Neural progenitor cell (in vitro differentiated cells): Measurements from ENCODE around the gene PBOV1. TPM values are rescaled to one million over a fixed set of nuclear protein-coding genes. Genes with fewer than 3 reads are reported as not detected.

Experiments used
- DNase-seq: peaks from one replicate; pipeline ENCODE4 v3.0.0-alpha.2; 2016; ENCODE audit warnings: low spot score
- H2AFZ ChIP-seq: fragments of 200-600 bp; sonication (generic); replicated peaks from 2 replicates; pipeline ENCODE4 v1.6.1; 2016; ENCODE audit warnings: antibody characterized with exemption
- H3F3A ChIP-seq: fragments of 200-600 bp; sonication (generic); 2 replicates; pipeline ENCODE4 v1.6.1; 2016; ENCODE audit warnings: antibody characterized with exemption, low read depth
- H3K27ac ChIP-seq: fragments of 200-600 bp; sonication (generic); 2 replicates; pipeline ENCODE4 v1.5.1; 2016; ENCODE audit warnings: mild to moderate bottlenecking
- H3K27me3 ChIP-seq: fragments of 200-600 bp; sonication (generic); 2 replicates; pipeline ENCODE4 v1.6.1; 2016; ENCODE audit warnings: mild to moderate bottlenecking, moderate library complexity
- H3K36me3 ChIP-seq: fragments of 200-600 bp; sonication (generic); 2 replicates; pipeline ENCODE4 v1.5.1; 2016
- H3K4me1 ChIP-seq: fragments of 200-600 bp; sonication (generic); 2 replicates; pipeline ENCODE4 v1.6.1; 2016; ENCODE audit warnings: mixed run types
- H3K4me2 ChIP-seq: fragments of 200-600 bp; sonication (generic); 2 replicates; pipeline ENCODE4 v1.6.1; 2016
- H3K4me3 ChIP-seq: fragments of 200-600 bp; sonication (generic); 2 replicates; pipeline ENCODE4 v1.5.1; 2016
- H3K79me2 ChIP-seq: fragments of 200-600 bp; sonication (generic); 2 replicates; pipeline ENCODE4 v1.6.1; 2016; ENCODE audit warnings: low read depth
- H3K9ac ChIP-seq: fragments of 200-600 bp; sonication (generic); 2 replicates; pipeline ENCODE4 v1.6.1; 2016
- H3K9me3 ChIP-seq: fragments of 200-600 bp; sonication (generic); 2 replicates; pipeline ENCODE4 v1.5.1; 2016; ENCODE audit warnings: low read depth
- H4K20me1 ChIP-seq: fragments of 200-600 bp; sonication (generic); 2 replicates; pipeline ENCODE4 v1.6.1; 2016; ENCODE audit warnings: low read depth
- H3K27ac Mint-ChIP-seq: 3 replicates; pipeline ENCODE4 v1.8.0; 2021; ENCODE audit warnings: mixed read lengths
- H3K27me3 Mint-ChIP-seq: 2 replicates; pipeline ENCODE4 v1.8.0; 2022; ENCODE audit warnings: low read depth, mild to moderate bottlenecking, inconsistent platforms, moderate library complexity, mixed read lengths; ENCODE audit not compliant: insufficient read depth
- H3K36me3 Mint-ChIP-seq: 3 replicates; pipeline ENCODE4 v1.8.0; 2021; ENCODE audit warnings: mixed read lengths
- H3K4me1 Mint-ChIP-seq: 3 replicates; pipeline ENCODE4 v1.8.0; 2021; ENCODE audit warnings: mixed read lengths
- H3K4me3 Mint-ChIP-seq: 3 replicates; pipeline ENCODE4 v1.8.0; 2021; ENCODE audit warnings: mild to moderate bottlenecking, moderate library complexity, mixed read lengths
- H3K9me3 Mint-ChIP-seq: 3 replicates; pipeline ENCODE4 v1.8.0; 2020; ENCODE audit warnings: mixed read lengths
- EZH2 ChIP-seq: fragments of 200-600 bp; sonication (generic); IDR thresholded peaks from 2 replicates; pipeline ENCODE4 v1.6.1; 2017; ENCODE audit warnings: antibody characterized with exemption, mild to moderate bottlenecking, moderate library complexity
- EZH2phosphoT487 ChIP-seq: fragments of 200-600 bp; sonication (generic); IDR thresholded peaks from 2 replicates; pipeline ENCODE4 v1.6.1; 2017; ENCODE audit warnings: antibody characterized with exemption
- total RNA-seq: library from RNA; depleted of rRNA; stranded (reverse); fragments of >200 nt; gene quantifications from 2 replicates; pipeline ENCODE4 v1.2.3, GENCODE V29; 2015; ENCODE audit warnings: low replicate concordance
- TF ChIP-seq, protein P1 (sequence below): fragments of 200-600 bp; sonication (generic); IDR thresholded peaks from 2 replicates; pipeline ENCODE4 v1.5.1; 2017; ENCODE audit warnings: antibody characterized with exemption, mild to moderate bottlenecking

PBOV1 gene
- total RNA-seq, 1 donor from 2014 or later, result not detected

DNA sequence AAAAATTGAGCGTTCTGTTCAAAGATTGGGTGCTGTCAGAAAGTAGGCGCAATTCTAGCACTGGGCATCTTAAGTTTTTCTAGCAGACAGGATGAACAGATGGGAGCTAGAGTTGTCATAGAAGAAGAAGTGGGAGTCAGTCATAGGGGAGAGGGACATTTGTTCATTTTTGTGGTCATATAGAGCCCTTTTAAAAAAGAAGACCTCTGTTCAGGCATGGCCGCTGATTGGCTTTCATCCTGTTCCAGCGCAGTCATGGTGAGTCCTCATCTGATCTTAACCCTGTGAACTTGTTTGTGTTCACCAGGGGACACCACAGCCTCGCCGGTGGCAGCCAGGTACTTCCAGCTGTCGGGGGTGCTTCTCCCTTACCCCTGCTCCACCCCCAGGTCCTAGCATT is 29.7 kb upstream of the PBOV1 start:
- H3K36me3 Mint-ChIP-seq, result no peaks in the 10 kb centered on the region
- H3K9me3 Mint-ChIP-seq, result no peaks in the 10 kb centered on the region
- Histone ChIP-seq H3F3A (no peaks in the 10 kb centered on the region), H3K27ac (no peak overlapping the region), H3K79me2 (no peaks in the 10 kb centered on the region), H3K9me3 (no peaks in the 10 kb centered on the region), H3K4me1 (no peaks in the 10 kb centered on the region), H4K20me1 (no peaks in the 10 kb centered on the region), H3K36me3 (no peaks in the 10 kb centered on the region), H2AFZ (no peak overlapping the region), H3K4me3 (no peak overlapping the region), H3K27me3 (no peaks in the 10 kb centered on the region), H3K9ac (no peak overlapping the region), H3K4me2 (no peak overlapping the region)
- no peak overlapping the region for H3K4me3 Mint-ChIP-seq
- DNase-seq, result no peak
- no peak overlapping the region for H3K27ac Mint-ChIP-seq
- peaks cover 15% of the 10 kb centered on the region for H3K4me1 Mint-ChIP-seq
- no peak for TF ChIP-seq EZH2phosphoT487
- TF ChIP-seq, protein P1, sequence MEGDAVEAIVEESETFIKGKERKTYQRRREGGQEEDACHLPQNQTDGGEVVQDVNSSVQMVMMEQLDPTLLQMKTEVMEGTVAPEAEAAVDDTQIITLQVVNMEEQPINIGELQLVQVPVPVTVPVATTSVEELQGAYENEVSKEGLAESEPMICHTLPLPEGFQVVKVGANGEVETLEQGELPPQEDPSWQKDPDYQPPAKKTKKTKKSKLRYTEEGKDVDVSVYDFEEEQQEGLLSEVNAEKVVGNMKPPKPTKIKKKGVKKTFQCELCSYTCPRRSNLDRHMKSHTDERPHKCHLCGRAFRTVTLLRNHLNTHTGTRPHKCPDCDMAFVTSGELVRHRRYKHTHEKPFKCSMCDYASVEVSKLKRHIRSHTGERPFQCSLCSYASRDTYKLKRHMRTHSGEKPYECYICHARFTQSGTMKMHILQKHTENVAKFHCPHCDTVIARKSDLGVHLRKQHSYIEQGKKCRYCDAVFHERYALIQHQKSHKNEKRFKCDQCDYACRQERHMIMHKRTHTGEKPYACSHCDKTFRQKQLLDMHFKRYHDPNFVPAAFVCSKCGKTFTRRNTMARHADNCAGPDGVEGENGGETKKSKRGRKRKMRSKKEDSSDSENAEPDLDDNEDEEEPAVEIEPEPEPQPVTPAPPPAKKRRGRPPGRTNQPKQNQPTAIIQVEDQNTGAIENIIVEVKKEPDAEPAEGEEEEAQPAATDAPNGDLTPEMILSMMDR, result no peak
- no peak for TF ChIP-seq EZH2
- H3K27me3 Mint-ChIP-seq, result peaks cover 8% of the 10 kb centered on the region

- Histone ChIP-seq H3K9ac (no peak overlapping the region), H3K4me1 (no peaks in the 10 kb centered on the region), H3K4me2 (no peak overlapping the region), H3K36me3 (no peaks in the 10 kb centered on the region), H3K79me2 (no peaks in the 10 kb centered on the region), H3K4me3 (no peak overlapping the region), H3K9me3 (no peaks in the 10 kb centered on the region), H4K20me1 (no peaks in the 10 kb centered on the region), H3F3A (no peaks in the 10 kb centered on the region), H3K27ac (no peak overlapping the region), H2AFZ (no peak overlapping the region), H3K27me3 (no peaks in the 10 kb centered on the region)
- Mint-ChIP-seq H3K9me3 (no peaks in the 10 kb centered on the region), H3K27me3 (peaks cover 8% of the 10 kb centered on the region), H3K27ac (no peak overlapping the region), H3K36me3 (no peaks in the 10 kb centered on the region), H3K4me1 (peaks cover 13% of the 10 kb centered on the region), H3K4me3 (no peak overlapping the region)
- TF ChIP-seq EZH2phosphoT487 (no peak), EZH2 (no peak)
- TF ChIP-seq, protein P1, result no peak
- DNase-seq, result no peak
These were observed 28.6 kb upstream of the PBOV1 start for GRCh38 chr6:138246650-138247440.

DNA sequence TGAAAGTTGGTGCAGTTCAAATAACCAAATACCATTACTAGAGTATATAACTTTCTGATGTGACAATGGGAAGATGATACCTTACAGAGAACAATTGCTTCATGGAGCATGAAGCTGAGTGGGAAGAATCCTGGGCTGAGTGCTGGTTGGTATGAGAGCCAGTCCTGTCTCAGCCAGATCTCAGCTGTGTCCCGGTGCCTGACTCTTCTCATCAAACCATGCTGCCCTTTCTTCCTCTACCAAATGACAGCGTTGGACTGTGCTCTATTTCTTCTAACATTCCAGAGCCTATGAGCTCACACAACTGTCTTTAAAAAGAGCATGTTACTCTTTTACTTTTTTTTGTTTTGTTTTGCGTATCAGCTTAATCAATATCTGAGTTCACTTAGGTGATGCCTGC is 27.5 kb upstream of the PBOV1 start:
- Mint-ChIP-seq H3K36me3 (no peaks in the 10 kb centered on the region), H3K9me3 (no peaks in the 10 kb centered on the region), H3K27ac (no peak overlapping the region), H3K27me3 (peaks cover 3% of the 10 kb centered on the region), H3K4me1 (peaks cover 6% of the 10 kb centered on the region), H3K4me3 (no peak overlapping the region)
- Histone ChIP-seq H2AFZ (no peak overlapping the region), H3K9ac (no peak overlapping the region), H3K36me3 (no peaks in the 10 kb centered on the region), H3K27ac (no peak overlapping the region), H3K79me2 (no peaks in the 10 kb centered on the region), H3K9me3 (no peaks in the 10 kb centered on the region), H3F3A (no peaks in the 10 kb centered on the region), H4K20me1 (no peaks in the 10 kb centered on the region), H3K4me2 (no peak overlapping the region), H3K4me3 (no peak overlapping the region), H3K4me1 (no peaks in the 10 kb centered on the region), H3K27me3 (no peaks in the 10 kb centered on the region)
- TF ChIP-seq EZH2 (no peak), EZH2phosphoT487 (no peak)
- TF ChIP-seq, protein P1, result no peak
- no peak for DNase-seq
